SK-N-SH (cell line): ENCODE results near the gene SMAP2. TPM values are rescaled to one million over a fixed set of nuclear protein-coding genes. Genes with fewer than 3 reads are reported as not detected.

Experiments
- CTCF ChIA-PET: fragments of 300-600, 350-600 bp; formaldehyde crosslinking; extraction: SDS; loops from one replicate; lab custom pipeline; 2021; lab: Yijun Ruan, JAX
- POLR2A ChIA-PET: fragments of 350-600 bp; sonication (Branson Sonifier 250); formaldehyde crosslinking; extraction: SDS; loops from one replicate; lab custom pipeline; 2020; ENCODE audit warnings: antibody characterized with exemption, inconsistent platforms; lab: Yijun Ruan, JAX
- DNase-seq: peaks from one replicate; pipeline ENCODE4 v3.0.0; 2012
- H2AFZ ChIP-seq: fragments of 200-600 bp; sonication (generic); 2 replicates; pipeline ENCODE4 v1.8.1; 2016; ENCODE audit warnings: antibody characterized with exemption, mild to moderate bottlenecking, low read depth
- H3F3A ChIP-seq: fragments of 200-600 bp; sonication (generic); replicated peaks from 2 replicates; pipeline ENCODE3; 2016; ENCODE audit warnings: antibody characterized with exemption, mild to moderate bottlenecking; ENCODE audit not compliant: insufficient read depth
- H3K27ac ChIP-seq, 2 experiments: fragments of 200-500 bp in 1 of 2; fragments of 200-600 bp in 1 of 2; sonication (Bioruptor generic) in 1 of 2; sonication (generic), shearing (Covaris generic) in 1 of 2; 2 replicates each; pipeline versions ENCODE4 v1.5.1 to v1.6.1; 2014 to 2016; ENCODE audit warnings: low read depth in 2 of 2, inconsistent platforms in 1 of 2, low read length in 1 of 2, mild to moderate bottlenecking in 1 of 2, mixed read lengths in 1 of 2
- H3K27me3 ChIP-seq: fragments of 200-600 bp; sonication (generic), shearing (Covaris generic); 2 replicates; pipeline ENCODE4 v1.6.1; 2016; ENCODE audit warnings: mixed run types; ENCODE audit not compliant: insufficient read depth
- H3K36me3 ChIP-seq, 2 experiments: fragments of 200-500 bp in 1 of 2; fragments of 200-600 bp in 1 of 2; sonication (Bioruptor generic) in 1 of 2; sonication (generic) in 1 of 2; replicated peaks in 1 of 2; 2 replicates each; pipeline versions ENCODE3 to v1.5.1; 2014 to 2016; ENCODE audit warnings: low read length in 1 of 2, mild to moderate bottlenecking in 1 of 2; ENCODE audit not compliant: insufficient read depth in 2 of 2, control insufficient read depth in 1 of 2
- H3K4me1 ChIP-seq, 2 experiments: fragments of 200-500 bp in 1 of 2; fragments of 200-600 bp in 1 of 2; sonication (Bioruptor generic) in 1 of 2; sonication (generic), shearing (Covaris generic) in 1 of 2; 2 replicates each; pipeline versions ENCODE4 v1.5.1 to v1.6.1; 2014 to 2016; ENCODE audit warnings: low read depth in 1 of 2, low read length in 1 of 2, mixed run types in 1 of 2; ENCODE audit not compliant: insufficient read depth in 2 of 2, control insufficient read depth in 1 of 2
- H3K4me2 ChIP-seq: fragments of 200-600 bp; sonication (generic), shearing (Covaris generic); 2 replicates; pipeline ENCODE4 v1.6.1; 2017; ENCODE audit warnings: mixed run types
- H3K4me3 ChIP-seq, 2 experiments: fragments of 200-500 bp in 1 of 2; fragments of 200-600 bp in 1 of 2; sonication (Bioruptor generic) in 1 of 2; sonication (generic), shearing (Covaris generic) in 1 of 2; 2 replicates each; pipeline versions ENCODE4 v1.5.1 to v1.8.1; 2014 to 2016; ENCODE audit warnings: low read depth in 2 of 2, inconsistent platforms in 1 of 2, low read length in 1 of 2, mild to moderate bottlenecking in 1 of 2, mixed read lengths in 1 of 2, moderate library complexity in 1 of 2
- H3K79me2 ChIP-seq: fragments of 200-600 bp; sonication (generic); 2 replicates; pipeline ENCODE4 v1.8.1; 2017; ENCODE audit warnings: mild to moderate bottlenecking; ENCODE audit not compliant: insufficient read depth
- H3K9ac ChIP-seq: fragments of 200-600 bp; sonication (generic); 2 replicates; pipeline ENCODE4 v1.6.1; 2017; ENCODE audit warnings: mixed run types
- H3K9me2 ChIP-seq: fragments of 200-600 bp; sonication (generic); 2 replicates; pipeline ENCODE4 v1.6.1; 2017; ENCODE audit warnings: mixed run types
- H3K9me3 ChIP-seq: fragments of 200-600 bp; sonication (generic); 2 replicates; pipeline ENCODE4 v1.6.1; 2017; ENCODE audit warnings: mixed run types, mild to moderate bottlenecking, moderate library complexity
- H4K20me1 ChIP-seq: fragments of 200-600 bp; sonication (generic); 2 replicates; pipeline ENCODE4 v1.6.1; 2017; ENCODE audit warnings: mild to moderate bottlenecking, mixed run types; ENCODE audit not compliant: insufficient read depth
- EZH2phosphoT487 ChIP-seq: fragments of 200-600 bp; sonication (generic); IDR thresholded peaks from 2 replicates; pipeline ENCODE4 v1.6.1; 2017; ENCODE audit warnings: low read depth, mixed run types, mild to moderate bottlenecking, antibody characterized with exemption, moderate library complexity, borderline replicate concordance
- FOSL2 ChIP-seq: IDR thresholded peaks from 2 replicates; pipeline ENCODE4 v1.4.0; 2012; ENCODE audit warnings: low read depth, mild to moderate bottlenecking, moderate library complexity, borderline replicate concordance
- GABPA ChIP-seq: IDR thresholded peaks from 2 replicates; pipeline ENCODE4 v1.4.0; 2012; ENCODE audit warnings: low read depth, mild to moderate bottlenecking
- JUND ChIP-seq: IDR thresholded peaks from 2 replicates; pipeline ENCODE4 v1.4.0; 2012
- MAX ChIP-seq: IDR thresholded peaks from 2 replicates; pipeline ENCODE4 v1.4.0; 2012; ENCODE audit warnings: low read depth
- NFIC ChIP-seq: IDR thresholded peaks from 2 replicates; pipeline ENCODE4 v1.4.0; 2012; ENCODE audit warnings: borderline replicate concordance
- NRF1 ChIP-seq: IDR thresholded peaks from 2 replicates; pipeline ENCODE4 v1.6.1; 2012; ENCODE audit warnings: low read depth, mild to moderate bottlenecking, low read length
- PBX3 ChIP-seq: IDR thresholded peaks from 2 replicates; pipeline ENCODE4; 2012
- RAD21 ChIP-seq: IDR thresholded peaks from 2 replicates; pipeline ENCODE4 v1.6.1; 2012; ENCODE audit warnings: mild to moderate bottlenecking, low read length
- RCOR1 ChIP-seq: fragments of 150-350 bp; IDR thresholded peaks from 2 replicates; pipeline ENCODE4 v1.6.1; 2017; ENCODE audit warnings: antibody characterized with exemption, low read length
- RXRA ChIP-seq: IDR thresholded peaks from 2 replicates; pipeline ENCODE4 v1.4.0; 2012; ENCODE audit warnings: low read depth, mild to moderate bottlenecking, borderline replicate concordance
- SIN3A ChIP-seq: IDR thresholded peaks from 2 replicates; pipeline ENCODE4 v1.6.1; 2012; ENCODE audit warnings: low read depth, mild to moderate bottlenecking, low read length, moderate library complexity, borderline replicate concordance
- TAF1 ChIP-seq: IDR thresholded peaks from 2 replicates; pipeline ENCODE4 v1.6.1; 2012; ENCODE audit warnings: low read depth, mild to moderate bottlenecking, low read length, moderate library complexity, borderline replicate concordance
- TCF12 ChIP-seq: IDR thresholded peaks from 2 replicates; pipeline ENCODE4 v1.4.0; 2012
- TEAD4 ChIP-seq: IDR thresholded peaks from 2 replicates; pipeline ENCODE4 v1.4.0; 2012; ENCODE audit warnings: mild to moderate bottlenecking, borderline replicate concordance; ENCODE audit not compliant: insufficient read depth
- USF2 ChIP-seq: fragments of 150-350 bp; IDR thresholded peaks from 2 replicates; pipeline ENCODE4 v1.6.1; 2017; ENCODE audit warnings: antibody characterized with exemption, low read length, low read depth, borderline replicate concordance
- ZBTB33 ChIP-seq: IDR thresholded peaks from 2 replicates; pipeline ENCODE4 v1.4.0; 2012; ENCODE audit warnings: low read depth, borderline replicate concordance
- polyA plus RNA-seq, 3 experiments: library from polyadenylated mRNA; depleted of rRNA; stranded (reverse); fragments of >200 nt; gene quantifications; 2 replicates each; pipeline ENCODE4 v1.2.3, GENCODE V29; 2012

The SMAP2 gene
- polyA plus RNA-seq, 1 of the 3 experiments (the other 2 are of a cell fraction): 11.2 TPM

- CTCF ChIA-PET: interaction anchor here (1.1 to 2.7 kb wide), 5 partner anchors 22 to 239 kb away, joined by 3 to 15 read pairs (median 8); no protein-coding TSS in a partner anchor
- Histone ChIP-seq H2AFZ (no peak overlapping the region), H3K27ac (peak overlapping the region; percentile 75 to 88), H3K4me3 (no peak overlapping the region; a peak in 1 of 4 replicates), H3K9ac (no peak overlapping the region), H3K4me2 (peak overlapping the region; percentile 70; the same call in 1 of the 2 replicates), H3K9me3 (no peaks in the 10 kb centered on the region), H4K20me1 (no peaks in the 10 kb centered on the region), H3K27me3 (no peaks in the 10 kb centered on the region), H3K36me3 (no peaks in the 10 kb centered on the region), H3K79me2 (peaks cover 83% of the 10 kb centered on the region), H3K9me2 (no peaks in the 10 kb centered on the region), H3F3A (peaks cover 23% of the 10 kb centered on the region), H3K4me1 (peaks cover 24 to 55% of the 10 kb centered on the region in 2 experiments; a peak in 3 of 4 replicates)
- POLR2A ChIA-PET: interaction anchor here (0.8 to 1.2 kb wide), 2 partner anchors 9 to 125 kb away, joined by 3 to 7 read pairs; partner anchors contain the start of genes SMAP2 and ZMPSTE24
- no peak for DNase-seq
- no peak for TF ChIP-seq JUND
- no peak for TF ChIP-seq RAD21
- TF ChIP-seq NFIC: no peak
- no peak for TF ChIP-seq NRF1
- no peak for TF ChIP-seq ZBTB33
- no peak for TF ChIP-seq RCOR1
- no peak for TF ChIP-seq MAX
- no peak for TF ChIP-seq SIN3A
- TF ChIP-seq RXRA: no peak
- TF ChIP-seq FOSL2: no peak
- TF ChIP-seq TAF1: no peak
- TF ChIP-seq EZH2phosphoT487: no peak
- TF ChIP-seq TCF12: no peak
- TF ChIP-seq GABPA: no peak
- no peak for TF ChIP-seq TEAD4
- no peak for TF ChIP-seq USF2
- TF ChIP-seq PBX3: no peak
Measured at GRCh38 chr1:40382601-40383000, 9.1 kb downstream of the SMAP2 start.
